Sigmoid colon (tissue), 7 donors: Measurements from ENCODE around the gene INAVA. TPM values are rescaled to one million over a fixed set of nuclear protein-coding genes. Genes with fewer than 3 reads are reported as not detected.

Experiments used
- DNase-seq: peaks from one replicate; pipeline ENCODE4 v3.0.0-alpha.2; 2019
- H3K27ac ChIP-seq, 4 donors: fragments of 200-600 bp; sonication (generic); one replicate each; pipeline ENCODE4 v1.5.1; 2016 to 2019; ENCODE audit warnings: mild to moderate bottlenecking in 1 of 4
- H3K27me3 ChIP-seq, 3 donors: fragments of 200-600 bp; sonication (generic); one replicate each; pipeline ENCODE4 v1.5.1; 2019; ENCODE audit warnings: mild to moderate bottlenecking in 1 of 3
- H3K36me3 ChIP-seq, 4 donors: fragments of 200-600 bp; sonication (generic); one replicate each; pipeline ENCODE4 v1.5.1; 2016 to 2019
- H3K4me1 ChIP-seq, 4 donors: fragments of 200-600 bp; sonication (generic); one replicate each; pipeline ENCODE4 v1.5.1; 2017 to 2019
- H3K4me3 ChIP-seq, 4 donors: fragments of 200-600 bp; sonication (generic); one replicate each; pipeline ENCODE4 v1.5.1; 2017 to 2019; ENCODE audit warnings: mild to moderate bottlenecking in 2 of 4, moderate library complexity in 1 of 4
- H3K9me3 ChIP-seq, 4 donors: fragments of 200-600 bp in 3 of 4; sonication (generic) in 3 of 4; one replicate each; pipeline versions ENCODE4 v1.5.1 to v1.6.1; 2013 to 2019
- CTCF ChIP-seq, 4 experiments: fragments of 450-650 bp in 3 of 4; fragments of 200-600 bp in 1 of 4; IDR thresholded peaks; one replicate each; pipeline ENCODE4 v1.5.1; 2016 to 2019; ENCODE audit warnings: antibody characterized with exemption in 4 of 4, mild to moderate bottlenecking in 3 of 4, moderate library complexity in 2 of 4
- EP300 ChIP-seq, 4 donors: sonication (generic); formaldehyde crosslinking; IDR thresholded peaks; one replicate each; pipeline ENCODE4 v1.6.1; 2017; ENCODE audit warnings: antibody characterized with exemption in 4 of 4
- POLR2A ChIP-seq, 2 donors: fragments of 450-650 bp; IDR thresholded peaks; one replicate each; pipeline ENCODE4 v1.6.1; 2016; ENCODE audit warnings: antibody characterized with exemption in 2 of 2, mild to moderate bottlenecking in 2 of 2, moderate library complexity in 2 of 2
- POLR2AphosphoS5 ChIP-seq, 4 donors: sonication (generic); formaldehyde crosslinking; IDR thresholded peaks; one replicate each; pipeline ENCODE4 v1.6.1; 2017; ENCODE audit warnings: antibody characterized with exemption in 4 of 4
- WGBS, 2 donors: extraction: QIAGEN DNeasy Blood & Tissue Kit; methylation state at CpG; one replicate each; pipeline ENCODE4 v1.1.7; 2013; 5-methylcytosine and 5-hydroxymethylcytosine counted together
- intact Hi-C: fragments of 100-400 bp; cut with DNase I; formaldehyde crosslinking; loops from one replicate; pipeline ENCODE4 v1.15.1; 2023
- polyA plus RNA-seq, 3 donors: library from polyadenylated mRNA; stranded (reverse); fragments of 200-250 nt; gene quantifications; one replicate each; pipeline ENCODE4 v1.2.3, GENCODE V29; 2013
- total RNA-seq, 4 donors: library from RNA; depleted of rRNA; stranded (reverse); fragments of >200 nt; gene quantifications; one replicate each; pipeline ENCODE4 v1.1.0, GENCODE V29; 2016
- donor health status: healthy with polysubstance abuse.
- donor health status: Bipolar disorder and iron deficiency.
- donor health status: healthy.

The INAVA gene
- total and polyA plus RNA-seq, 7 donors: 0.27 to 176 (median 1.4) TPM

- H3K36me3 ChIP-seq: no peaks in the 10 kb centered on the region
- 87 to 94% methylated on average over 5 of the region's 5 CpGs for WGBS, 2 donors
- H3K9me3 ChIP-seq: no peaks in the 10 kb centered on the region
- H3K4me1 ChIP-seq: no peaks in the 10 kb centered on the region
- TF ChIP-seq POLR2A (IDR thresholded peaks at IDR 0.05) (no peak), EP300 (IDR thresholded peaks at IDR 0.05) (no peak), CTCF (IDR thresholded peaks at IDR 0.05) (no peak), POLR2AphosphoS5 (IDR thresholded peaks at IDR 0.05) (no peak)
- H3K4me3 ChIP-seq: no peak overlapping the region
- peak; percentile 9 for DNase-seq
- no peaks in the 10 kb centered on the region for H3K27me3 ChIP-seq
- no peak overlapping the region for H3K27ac ChIP-seq
- intact Hi-C loops: no loop called here
These were observed 9.1 kb downstream of the INAVA start for GRCh38 chr1:200903793-200904192.

- H3K36me3 ChIP-seq: no peaks in the 10 kb centered on the region
- intact Hi-C loops: no loop called here
- no peak overlapping the region for H3K4me3 ChIP-seq
- no peak overlapping the region for H3K27ac ChIP-seq
- no peak for DNase-seq
- H3K9me3 ChIP-seq: no peaks in the 10 kb centered on the region
- TF ChIP-seq POLR2AphosphoS5 (IDR thresholded peaks at IDR 0.05) (no peak), EP300 (IDR thresholded peaks at IDR 0.05) (no peak), CTCF (IDR thresholded peaks at IDR 0.05) (no peak), POLR2A (IDR thresholded peaks at IDR 0.05) (no peak)
- H3K27me3 ChIP-seq: no peaks in the 10 kb centered on the region
- H3K4me1 ChIP-seq: no peaks in the 10 kb centered on the region
These were observed 10.1 kb downstream of the INAVA start for GRCh38 chr1:200904772-200905171.

GRCh38 chr1:200905411-200906052, 10.8 kb downstream of the INAVA start:
- H3K4me3 ChIP-seq: no peak overlapping the region
- H3K27me3 ChIP-seq: no peaks in the 10 kb centered on the region
- no peak overlapping the region for H3K27ac ChIP-seq
- no peaks in the 10 kb centered on the region for H3K9me3 ChIP-seq
- DNase-seq: no peak
- WGBS, 2 donors: 27 to 44% methylated on average over 4 of the region's 4 CpGs
- TF ChIP-seq CTCF (IDR thresholded peaks at IDR 0.05) (no peak), POLR2A (IDR thresholded peaks at IDR 0.05) (no peak), POLR2AphosphoS5 (IDR thresholded peaks at IDR 0.05) (no peak), EP300 (IDR thresholded peaks at IDR 0.05) (no peak)
- intact Hi-C loops: no loop called here
- H3K36me3 ChIP-seq: no peaks in the 10 kb centered on the region
- H3K4me1 ChIP-seq: no peaks in the 10 kb centered on the region

- intact Hi-C loops: no loop called here
- Histone ChIP-seq H3K27ac (no peak overlapping the region), H3K27me3 (no peaks in the 10 kb centered on the region), H3K4me3 (no peak overlapping the region), H3K9me3 (no peaks in the 10 kb centered on the region), H3K36me3 (no peaks in the 10 kb centered on the region), H3K4me1 (no peaks in the 10 kb centered on the region)
- no peak for DNase-seq
- 95 to 99% methylated on average over 2 of the region's 2 CpGs for WGBS, 2 donors
- TF ChIP-seq CTCF (IDR thresholded peaks at IDR 0.05): no peak
- TF ChIP-seq POLR2AphosphoS5 (IDR thresholded peaks at IDR 0.05): no peak
- TF ChIP-seq EP300 (IDR thresholded peaks at IDR 0.05): no peak
These were observed 11.8 kb downstream of the INAVA start for GRCh38 chr1:200906491-200906890.

- Histone ChIP-seq H3K4me1 (no peaks in the 10 kb centered on the region), H3K4me3 (no peak overlapping the region), H3K27me3 (no peaks in the 10 kb centered on the region), H3K27ac (no peak overlapping the region), H3K9me3 (no peaks in the 10 kb centered on the region), H3K36me3 (no peaks in the 10 kb centered on the region)
- DNase-seq: peak; percentile 32
- TF ChIP-seq POLR2A (IDR thresholded peaks at IDR 0.05) (no peak), CTCF (IDR thresholded peaks at IDR 0.05) (no peak), EP300 (IDR thresholded peaks at IDR 0.05) (no peak), POLR2AphosphoS5 (IDR thresholded peaks at IDR 0.05) (no peak)
- intact Hi-C loops: no loop called here
- WGBS, 2 donors: 20 to 64% methylated on average over 5 of the region's 5 CpGs
These were observed 13.0 kb downstream of the INAVA start for GRCh38 chr1:200907611-200908097.
